ENCODE data around the gene WDR5B. TPM values are rescaled to one million over a fixed set of nuclear protein-coding genes. Genes with fewer than 3 reads are reported as not detected.
A peak's percentile ranks its signal among the peaks of the same experiment; 100 is the strongest.

WDR5B gene
- total RNA-seq, 1 donor from 2014 or later: 6.4 TPM

DNA sequence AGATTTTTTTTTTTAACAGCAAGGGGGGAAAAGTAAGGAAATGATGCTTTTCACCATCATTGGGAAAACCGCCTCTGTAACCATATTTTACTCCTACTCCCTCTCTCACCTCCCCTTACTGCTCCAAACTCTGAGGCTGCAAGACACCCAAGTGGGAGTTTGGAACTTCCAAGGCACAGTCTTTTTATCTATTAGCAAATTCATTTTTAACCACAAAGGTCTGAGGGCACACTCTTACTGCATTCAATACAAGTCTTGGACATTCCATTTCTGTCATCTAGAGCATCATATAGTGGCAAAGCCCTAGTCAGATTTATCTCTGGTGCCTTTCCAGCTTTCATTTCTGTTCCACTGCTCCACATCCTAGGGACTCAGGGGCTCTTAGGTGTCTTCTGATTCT lies 18.7 kb downstream of the WDR5B start:
- peaks cover 6% of the 10 kb centered on the region for H3K4me1 ChIP-seq
- no peak for DNase-seq
- no peak overlapping the region for H3K27ac ChIP-seq
- no peaks in the 10 kb centered on the region for H3K9me3 ChIP-seq
- TF ChIP-seq, protein P1, sequence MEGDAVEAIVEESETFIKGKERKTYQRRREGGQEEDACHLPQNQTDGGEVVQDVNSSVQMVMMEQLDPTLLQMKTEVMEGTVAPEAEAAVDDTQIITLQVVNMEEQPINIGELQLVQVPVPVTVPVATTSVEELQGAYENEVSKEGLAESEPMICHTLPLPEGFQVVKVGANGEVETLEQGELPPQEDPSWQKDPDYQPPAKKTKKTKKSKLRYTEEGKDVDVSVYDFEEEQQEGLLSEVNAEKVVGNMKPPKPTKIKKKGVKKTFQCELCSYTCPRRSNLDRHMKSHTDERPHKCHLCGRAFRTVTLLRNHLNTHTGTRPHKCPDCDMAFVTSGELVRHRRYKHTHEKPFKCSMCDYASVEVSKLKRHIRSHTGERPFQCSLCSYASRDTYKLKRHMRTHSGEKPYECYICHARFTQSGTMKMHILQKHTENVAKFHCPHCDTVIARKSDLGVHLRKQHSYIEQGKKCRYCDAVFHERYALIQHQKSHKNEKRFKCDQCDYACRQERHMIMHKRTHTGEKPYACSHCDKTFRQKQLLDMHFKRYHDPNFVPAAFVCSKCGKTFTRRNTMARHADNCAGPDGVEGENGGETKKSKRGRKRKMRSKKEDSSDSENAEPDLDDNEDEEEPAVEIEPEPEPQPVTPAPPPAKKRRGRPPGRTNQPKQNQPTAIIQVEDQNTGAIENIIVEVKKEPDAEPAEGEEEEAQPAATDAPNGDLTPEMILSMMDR (IDR thresholded peaks at IDR 0.05): no peak
- ATAC-seq: no peak
- H3K36me3 ChIP-seq: no peaks in the 10 kb centered on the region
- H3K27me3 ChIP-seq (ENCODE audit: low read depth): no peaks in the 10 kb centered on the region
- intact Hi-C loops (cut with DNase I): no loop called here
- H3K4me3 ChIP-seq: no peak overlapping the region

DNA sequence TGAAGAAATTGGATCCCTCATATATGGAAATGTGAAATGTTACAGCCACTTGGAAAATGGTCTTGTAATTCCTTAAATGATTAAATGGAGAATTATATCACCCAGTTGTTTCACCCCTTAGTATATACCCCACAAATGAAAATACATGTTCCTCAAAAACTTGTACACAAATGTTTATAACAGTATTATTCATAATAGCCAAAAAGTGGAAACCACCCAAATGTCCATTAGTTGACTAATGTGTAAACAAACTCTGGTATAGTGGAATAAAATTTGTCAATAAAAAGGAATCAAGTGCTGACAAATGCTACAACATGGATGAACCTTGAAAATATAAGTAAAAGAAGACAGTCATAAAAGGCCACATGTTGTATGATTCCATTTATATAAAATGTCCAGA lies 19.4 kb downstream of the WDR5B start:
- DNase-seq: no peak
- no peak overlapping the region for H3K4me3 ChIP-seq
- intact Hi-C loops (cut with DNase I): no loop called here
- peaks cover 6% of the 10 kb centered on the region for H3K4me1 ChIP-seq
- H3K36me3 ChIP-seq: no peaks in the 10 kb centered on the region
- TF ChIP-seq, protein P1 (IDR thresholded peaks at IDR 0.05): no peak
- no peak overlapping the region for H3K27ac ChIP-seq
- no peaks in the 10 kb centered on the region for H3K27me3 ChIP-seq (ENCODE audit: low read depth)
- no peaks in the 10 kb centered on the region for H3K9me3 ChIP-seq
- ATAC-seq: no peak

DNA sequence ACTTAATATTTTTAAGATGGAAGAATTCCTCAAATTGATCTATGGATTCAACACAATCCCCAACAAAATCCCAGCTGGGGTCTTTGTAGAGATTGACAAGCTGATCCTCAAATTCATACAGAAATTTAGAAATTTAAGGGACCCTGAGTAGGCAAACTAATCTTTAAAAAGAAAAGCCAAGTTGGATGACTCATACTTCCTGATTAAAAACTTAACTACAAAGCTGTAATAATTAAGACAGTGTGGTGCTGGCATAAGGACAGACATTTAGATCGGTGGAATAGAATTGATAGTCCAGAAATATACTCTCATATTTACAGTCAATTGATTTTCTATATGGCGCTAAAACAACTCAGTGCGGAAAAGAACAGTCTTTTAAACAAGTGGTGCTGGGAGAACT lies 20.3 kb downstream of the WDR5B start:
- H3K36me3 ChIP-seq: no peaks in the 10 kb centered on the region
- intact Hi-C loops (cut with DNase I): no loop called here
- H3K27me3 ChIP-seq (ENCODE audit: low read depth): no peaks in the 10 kb centered on the region
- DNase-seq: no peak
- no peak overlapping the region for H3K4me3 ChIP-seq
- TF ChIP-seq, protein P1 (IDR thresholded peaks at IDR 0.05): no peak
- H3K4me1 ChIP-seq: peaks cover 6% of the 10 kb centered on the region
- H3K9me3 ChIP-seq: no peaks in the 10 kb centered on the region
- H3K27ac ChIP-seq: no peak overlapping the region
- ATAC-seq: no peak

DNA sequence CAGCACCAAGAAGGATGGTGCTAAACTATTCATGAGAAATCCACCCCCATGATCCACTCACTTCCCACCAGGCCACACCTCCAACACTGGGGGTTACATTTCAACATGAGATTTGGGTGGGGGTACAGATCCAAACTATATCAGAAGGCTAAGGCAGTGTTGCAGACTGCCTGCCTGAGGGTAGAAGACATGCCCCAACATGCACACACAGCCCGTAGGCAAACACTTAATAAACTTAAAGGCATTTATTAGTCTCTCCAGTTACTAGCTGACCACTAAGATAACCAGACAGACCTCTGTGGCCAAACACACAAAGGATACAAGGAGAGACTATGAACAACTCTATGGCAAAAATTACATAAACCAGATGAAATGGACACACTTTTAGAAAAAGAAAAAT lies 21.7 kb downstream of the WDR5B start:
- intact Hi-C loops (cut with DNase I): no loop called here
- H3K27ac ChIP-seq: no peak overlapping the region
- no peak overlapping the region for H3K4me3 ChIP-seq
- H3K27me3 ChIP-seq (ENCODE audit: low read depth): no peaks in the 10 kb centered on the region
- H3K9me3 ChIP-seq: no peaks in the 10 kb centered on the region
- H3K4me1 ChIP-seq: peaks cover 6% of the 10 kb centered on the region
- ATAC-seq: no peak
- TF ChIP-seq, protein P1 (IDR thresholded peaks at IDR 0.05): no peak
- DNase-seq: no peak
- H3K36me3 ChIP-seq: no peaks in the 10 kb centered on the region

DNA sequence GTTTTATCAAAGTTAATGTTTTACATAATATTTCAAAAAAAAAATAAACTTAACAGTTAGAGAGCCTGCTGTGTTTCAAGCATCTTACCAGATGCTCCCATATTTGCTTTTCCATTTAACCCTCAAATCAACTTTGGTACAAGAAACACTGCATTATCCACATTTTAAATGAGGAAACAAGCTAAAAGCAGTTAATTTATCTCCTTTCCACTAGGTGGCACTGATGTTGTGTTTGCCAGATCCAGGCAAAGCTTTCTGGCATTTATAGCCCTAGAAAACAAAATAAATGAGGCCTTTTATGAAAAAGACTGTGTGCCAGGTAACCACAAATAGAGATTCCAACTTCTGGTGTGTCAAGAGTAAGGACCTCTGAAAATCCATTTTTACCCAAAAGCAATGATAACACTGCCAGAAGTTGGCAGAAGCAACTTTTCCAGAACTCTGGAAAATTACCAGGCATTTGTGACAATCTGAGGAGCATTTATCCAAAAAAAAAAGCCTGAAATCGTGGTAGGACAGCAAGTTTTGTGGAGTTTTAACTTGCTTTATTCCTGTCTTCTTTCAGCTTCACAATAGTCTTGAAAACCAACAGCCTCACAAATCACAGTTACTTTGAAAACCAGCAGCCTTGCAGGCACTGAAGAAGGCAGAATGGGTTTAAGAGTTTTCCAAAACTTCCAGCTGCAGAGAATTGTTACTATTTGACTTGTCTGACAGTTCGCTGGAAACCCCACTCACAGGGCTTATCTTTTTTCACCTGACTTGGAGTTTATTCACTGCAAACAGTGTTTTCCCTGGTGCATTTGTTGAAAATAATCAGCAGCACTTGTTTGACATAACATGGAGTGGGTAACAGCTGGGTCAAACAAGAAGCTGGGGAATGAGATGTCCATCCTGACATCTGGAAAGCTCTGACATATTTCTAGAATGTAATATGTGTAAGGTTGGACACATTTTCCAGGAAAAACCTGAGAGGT lies 22.7 kb downstream of the WDR5B start:
- DNase-seq: no peak
- ATAC-seq: peak in 1 of 2 donors; percentile 47

More for the DNA sequence above, 22.7 kb downstream of the WDR5B start:
- Histone ChIP-seq H3K9me3 (no peaks in the 10 kb centered on the region), H3K4me3 (no peak overlapping the region), H3K36me3 (no peaks in the 10 kb centered on the region), H3K4me1 (peaks cover 6% of the 10 kb centered on the region), H3K27ac (no peak overlapping the region), H3K27me3 (ENCODE audit: low read depth) (no peaks in the 10 kb centered on the region)
- TF ChIP-seq, protein P1 (IDR thresholded peaks at IDR 0.05): peak; percentile 71
- intact Hi-C loops (cut with DNase I): no loop called here
